LoVo (cell line): ENCODE data around the gene VAV3.
"Not testable (repeated sequence)": the region's sequence is repeated elsewhere in the genome, so short reads cannot be mapped to it uniquely, and the experiment has no call there.

Experiments used
- DNase-seq: peaks from one replicate; pipeline ENCODE4 v3.0.0-alpha.2; 2016; ENCODE audit warnings: low spot score

Gene VAV3

DNA sequence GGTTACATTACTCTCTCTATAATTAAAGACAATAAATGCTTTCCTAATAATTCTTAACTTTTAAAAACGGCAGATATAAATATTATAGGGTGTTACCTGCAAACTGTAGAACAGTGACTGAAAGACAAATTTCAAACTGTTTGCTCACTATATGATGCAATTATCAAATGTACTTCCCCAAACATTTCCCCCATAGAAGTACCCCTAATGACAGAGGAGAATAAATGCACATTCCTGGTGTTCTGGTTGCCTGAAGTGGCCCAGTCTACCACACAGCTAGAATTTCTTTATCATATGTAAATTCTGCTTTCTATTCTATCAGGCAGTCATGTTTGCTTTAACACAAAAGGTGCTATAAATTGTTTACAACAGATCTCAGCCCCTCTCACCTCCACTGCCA is 70.4 kb downstream of the VAV3 start:
- no peak for DNase-seq

DNA sequence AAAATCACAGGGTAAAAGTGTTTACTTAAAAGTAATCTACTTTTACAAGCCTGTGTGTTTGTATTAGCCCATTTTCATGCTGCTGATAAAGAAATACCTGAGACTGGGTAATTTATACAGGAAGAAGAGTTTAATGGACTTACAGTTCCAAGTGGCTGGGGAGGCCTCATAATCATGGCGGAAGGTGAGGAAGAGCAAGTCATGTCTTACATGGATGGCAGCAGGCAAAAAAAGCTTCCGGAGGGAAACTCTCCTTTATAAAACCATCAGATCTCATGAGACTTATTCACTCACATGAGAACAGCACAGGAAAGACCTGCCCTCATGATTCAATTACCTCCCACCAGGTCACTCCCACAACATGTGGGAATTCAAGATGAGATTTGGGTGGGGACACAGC is 71.6 kb downstream of the VAV3 start:
- not testable (repeated sequence) for DNase-seq

DNA sequence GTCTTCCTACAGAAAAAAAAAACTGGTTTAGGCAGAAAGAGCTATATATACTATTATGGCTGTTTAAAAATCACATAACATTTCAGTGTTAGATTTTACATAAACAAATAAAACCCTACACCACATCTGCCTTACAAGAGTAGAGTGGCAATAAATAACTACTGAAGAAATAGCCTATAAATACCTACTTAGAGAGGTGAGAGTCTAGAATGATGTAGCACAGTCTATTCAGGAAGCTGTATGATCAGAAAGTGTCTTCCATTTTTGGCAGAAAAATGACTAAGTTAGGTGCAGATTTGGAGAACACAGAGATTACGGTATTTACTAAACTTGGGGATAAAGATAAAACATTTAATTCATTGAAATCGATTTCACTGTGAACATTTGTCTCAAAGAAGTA is 75.5 kb downstream of the VAV3 start:
- no peak for DNase-seq

DNA sequence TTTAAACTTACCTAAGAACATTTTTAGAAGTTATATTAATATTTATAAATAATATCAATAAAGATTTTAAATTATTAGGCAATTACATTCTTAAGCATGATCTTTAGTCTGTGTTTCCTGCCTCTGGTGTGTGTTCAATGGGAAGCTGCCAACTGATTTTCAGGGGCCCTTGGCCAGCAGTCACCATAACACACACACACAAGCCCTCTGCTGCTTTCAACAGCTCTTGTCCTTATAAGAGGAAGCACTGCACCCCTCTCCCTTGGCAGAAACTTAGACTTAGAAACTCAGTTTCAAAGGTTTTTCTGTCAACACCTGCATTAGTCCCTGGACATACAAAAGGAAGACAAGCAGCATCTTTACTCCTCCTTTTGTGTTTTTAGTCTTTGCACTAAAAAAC is 81.4 kb downstream of the VAV3 start:
- DNase-seq = no peak

DNA sequence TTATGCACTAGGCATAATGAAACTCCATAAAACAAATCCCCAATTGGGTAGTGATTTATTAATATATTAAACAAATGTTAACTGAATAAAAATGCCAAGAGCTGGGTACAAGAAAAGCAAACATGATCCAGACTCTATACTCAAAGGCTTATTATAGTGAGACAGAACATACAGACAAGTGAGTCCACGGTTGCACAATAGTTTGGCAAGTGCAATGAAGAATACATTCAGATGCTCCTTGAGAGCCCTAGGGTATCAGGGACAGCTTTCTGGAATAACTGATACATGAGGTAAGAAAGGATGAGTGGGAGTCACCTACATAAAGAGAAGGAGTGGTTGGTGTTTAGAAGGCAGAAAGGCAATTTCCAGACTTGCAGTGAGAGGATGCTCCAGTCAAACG is 85.1 kb downstream of the VAV3 start:
- no peak for DNase-seq

DNA sequence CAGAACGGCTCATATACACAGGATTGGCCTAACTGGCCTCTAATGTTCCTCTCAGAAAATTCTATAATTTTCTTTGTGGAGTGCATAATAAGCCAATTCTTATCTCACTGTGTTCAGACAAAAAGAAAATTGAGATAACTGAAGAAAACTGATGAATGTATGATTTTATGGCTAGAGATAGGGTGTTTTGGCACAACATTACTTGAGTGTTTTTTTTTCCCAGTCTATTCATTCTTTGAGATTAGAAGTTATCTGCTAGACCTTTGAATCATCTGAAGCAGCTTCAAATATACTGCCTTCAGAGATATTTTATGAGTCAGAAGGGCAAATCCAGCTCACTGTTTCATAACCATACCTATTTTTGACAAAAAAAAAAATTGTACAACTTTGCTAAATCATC is 85.6 kb downstream of the VAV3 start:
- DNase-seq = no peak

DNA sequence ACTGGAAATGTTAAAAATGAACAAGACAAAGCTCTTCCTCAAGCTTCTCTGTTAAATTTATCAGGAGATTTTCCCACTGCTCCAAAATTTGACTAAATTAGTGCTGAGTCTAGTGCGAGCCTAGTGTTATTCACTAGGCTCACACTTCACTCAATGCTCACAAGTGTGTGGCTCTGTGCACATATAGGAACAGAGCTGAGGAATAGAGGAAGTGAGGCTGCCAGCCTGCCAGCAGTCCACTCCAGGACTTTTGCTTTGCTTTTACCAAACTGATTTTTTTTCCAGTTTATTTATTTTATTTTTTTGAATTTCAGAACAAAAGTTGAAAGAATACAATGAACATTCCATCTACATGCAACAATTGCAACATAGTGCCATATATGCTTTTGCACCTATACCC is 87.2 kb downstream of the VAV3 start:
- no peak for DNase-seq

DNA sequence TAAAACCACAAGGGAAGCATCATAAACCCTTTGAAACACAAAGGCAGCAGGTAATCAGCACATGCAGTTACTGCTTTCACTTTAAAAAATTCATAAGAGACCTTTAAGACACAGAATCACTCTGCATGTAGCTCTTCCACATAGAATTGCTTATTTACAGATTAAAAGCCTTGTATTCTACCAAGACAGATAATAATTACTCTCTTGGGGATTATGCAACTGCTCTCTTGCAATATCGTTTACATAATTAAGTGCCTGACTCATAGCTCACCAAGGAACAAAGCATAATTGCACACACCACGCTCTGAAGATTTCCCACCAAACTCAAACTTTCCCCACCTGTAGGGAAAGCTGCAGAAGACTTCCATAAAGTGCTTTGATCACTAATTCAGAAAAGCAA is 87.9 kb downstream of the VAV3 start:
- DNase-seq = no peak

DNA sequence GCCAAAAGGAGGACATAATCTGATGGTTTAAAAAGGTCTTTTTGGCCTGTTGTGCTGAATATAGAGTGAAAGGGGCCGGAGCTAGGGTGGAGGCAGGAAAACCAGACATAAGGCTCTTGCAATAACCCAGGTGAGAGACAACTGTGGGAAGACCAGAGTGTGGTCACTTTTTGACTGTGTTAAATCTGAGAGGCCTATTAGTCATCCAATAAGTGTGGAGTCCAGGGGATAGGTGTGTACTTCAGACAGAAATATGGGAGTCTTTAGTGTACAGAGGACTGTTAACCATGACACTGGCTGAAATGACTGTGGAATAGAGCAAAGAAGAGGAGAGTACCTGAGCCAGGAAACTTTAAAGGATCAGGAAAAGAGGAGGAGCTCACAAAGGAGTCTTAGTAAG is 89.3 kb downstream of the VAV3 start:
- DNase-seq = no peak

DNA sequence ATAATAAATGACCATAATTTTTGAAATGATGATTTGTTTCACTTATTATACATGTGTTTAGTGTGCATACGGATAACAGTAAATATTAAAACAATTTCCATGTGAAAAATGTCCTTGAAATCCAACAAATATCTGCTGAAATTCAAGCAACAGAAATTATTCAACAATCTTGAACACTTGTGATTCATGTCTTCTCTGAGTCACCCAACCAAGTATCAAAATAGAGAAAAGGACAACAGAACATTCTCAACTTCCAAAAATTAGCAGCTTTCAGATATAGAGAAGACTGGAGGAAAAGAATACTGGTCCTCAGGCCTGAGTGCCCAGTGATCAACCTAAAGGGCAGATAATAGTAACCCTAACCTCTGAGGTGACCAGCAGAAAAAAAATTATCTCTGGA is 90.8 kb downstream of the VAV3 start:
- DNase-seq = no peak

DNA sequence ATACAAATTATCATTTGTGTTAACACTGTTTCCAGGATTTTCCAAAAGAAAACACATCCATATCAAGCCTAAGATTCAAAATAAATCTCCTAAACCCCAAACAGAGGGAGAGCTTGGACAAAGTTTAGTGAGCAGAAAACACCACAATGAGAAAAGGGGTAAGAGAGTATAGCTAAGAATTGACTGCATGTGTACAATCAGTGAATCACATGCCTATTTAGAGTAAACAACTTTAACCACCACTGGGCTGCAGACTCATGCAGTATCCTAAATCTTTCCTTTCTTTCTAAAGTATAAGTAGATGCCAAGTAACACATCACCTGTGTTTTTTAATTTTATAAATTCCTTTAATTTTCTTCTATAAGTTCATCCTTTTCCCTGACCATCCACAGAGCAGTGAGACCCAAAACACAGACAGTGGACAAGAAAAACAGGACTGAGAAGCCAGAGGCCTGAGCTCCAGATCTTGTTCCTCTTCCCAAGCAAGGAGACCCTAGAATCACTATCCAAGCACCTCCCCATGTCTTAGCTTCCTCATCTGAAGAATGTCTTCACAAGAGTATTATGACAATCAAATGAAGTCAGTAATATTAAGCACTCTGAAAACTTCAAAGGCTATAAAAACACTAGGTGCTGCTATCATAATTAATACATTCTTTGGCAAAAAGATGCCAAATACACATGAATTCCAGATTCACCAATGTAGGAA is 93.1 kb downstream of the VAV3 start:
- no peak for DNase-seq

DNA sequence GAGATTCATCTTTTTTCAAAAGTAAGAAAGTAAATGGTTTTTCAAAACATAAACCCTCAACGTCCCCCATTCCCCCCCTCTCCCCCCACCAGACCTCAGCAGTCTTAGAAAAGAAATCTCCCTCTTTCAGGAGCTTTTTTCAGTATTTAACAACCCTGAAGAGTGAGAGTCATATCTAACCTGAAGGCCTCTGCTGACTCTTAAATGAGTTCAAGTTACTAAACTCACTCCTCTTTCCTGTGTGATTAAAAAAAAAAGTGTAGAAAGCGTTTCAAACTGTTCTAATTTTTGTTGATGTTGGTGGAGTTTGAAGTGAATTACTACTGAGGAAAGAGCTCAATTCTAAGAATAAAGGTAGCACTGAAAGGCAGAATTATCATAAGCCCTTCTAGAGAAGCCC is 93.7 kb downstream of the VAV3 start:
- DNase-seq = no peak

DNA sequence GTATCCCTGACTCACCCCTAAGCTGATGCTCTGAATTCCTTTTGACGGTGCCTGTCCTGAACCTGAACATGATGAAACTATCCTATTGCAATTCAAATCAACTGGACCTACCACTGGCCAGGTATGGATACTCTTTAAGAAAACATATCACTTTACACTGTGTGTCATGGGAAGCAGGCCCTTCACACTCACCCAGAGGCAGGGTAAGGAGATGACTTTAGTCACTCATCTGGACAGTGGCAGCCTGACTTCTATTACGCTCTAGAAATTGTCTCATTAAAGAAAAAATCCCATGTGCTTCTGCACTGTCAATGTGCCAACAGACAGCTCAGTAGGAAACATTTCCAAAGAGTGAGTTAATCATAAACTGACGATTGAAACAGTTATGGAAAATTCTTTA is 94.3 kb downstream of the VAV3 start:
- DNase-seq = no peak

DNA sequence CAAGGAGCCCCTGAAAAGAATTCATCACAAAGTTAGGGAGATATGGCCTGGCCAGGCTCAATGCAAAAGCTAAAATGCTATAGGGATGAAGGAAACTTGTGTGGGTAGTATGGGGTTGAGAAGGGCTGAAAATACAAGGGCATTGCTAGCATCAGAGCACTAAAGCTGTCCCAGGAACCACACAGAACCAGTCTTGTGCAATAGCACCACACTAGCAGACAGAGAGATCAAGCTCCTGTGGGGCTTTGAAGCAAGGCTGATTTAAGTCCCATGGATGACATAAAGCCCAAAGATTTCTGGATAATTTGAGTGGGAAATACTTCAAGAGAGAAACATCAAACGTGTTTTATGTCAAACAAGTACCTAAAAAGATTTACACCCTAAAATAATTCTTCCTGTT is 97.1 kb downstream of the VAV3 start:
- no peak for DNase-seq

DNA sequence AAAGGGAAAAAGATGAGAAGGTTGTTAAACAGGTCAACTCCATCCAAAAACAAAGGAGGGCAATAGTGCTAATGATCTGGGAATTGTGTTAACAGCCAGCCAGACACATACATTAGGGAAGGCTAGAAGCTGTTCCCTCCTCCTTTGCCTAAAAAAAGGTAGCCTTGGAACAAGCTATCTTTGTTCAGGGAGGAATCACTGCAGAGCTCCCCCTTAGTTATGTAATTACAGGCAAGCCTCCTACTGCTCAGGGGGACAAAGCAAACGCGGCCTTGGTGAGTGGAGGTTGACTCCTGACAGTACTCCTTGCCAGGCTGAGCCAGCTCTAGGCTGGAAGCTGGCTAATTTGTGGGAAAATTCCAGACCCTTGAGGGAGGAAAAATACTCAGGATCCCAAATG is 97.6 kb downstream of the VAV3 start:
- DNase-seq = no peak

DNA sequence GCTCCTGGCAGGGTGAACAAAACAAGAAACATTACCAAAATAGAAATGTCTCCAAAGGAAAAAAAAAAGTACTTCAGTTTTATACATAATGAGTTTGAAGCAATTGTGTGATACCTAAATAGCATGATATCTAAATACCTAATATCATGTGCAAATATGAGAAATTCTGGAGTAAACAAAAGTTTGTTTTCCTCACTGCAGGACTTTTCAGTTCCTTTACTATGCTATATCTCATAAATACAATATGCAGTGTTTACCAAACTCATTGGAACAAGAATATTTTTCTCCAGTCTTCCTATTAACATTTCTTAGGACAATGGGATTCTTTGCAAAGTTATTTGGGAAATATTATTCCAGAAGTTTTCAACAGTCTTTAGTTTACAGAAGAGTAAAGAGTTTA is 98.1 kb downstream of the VAV3 start:
- DNase-seq = no peak

DNA sequence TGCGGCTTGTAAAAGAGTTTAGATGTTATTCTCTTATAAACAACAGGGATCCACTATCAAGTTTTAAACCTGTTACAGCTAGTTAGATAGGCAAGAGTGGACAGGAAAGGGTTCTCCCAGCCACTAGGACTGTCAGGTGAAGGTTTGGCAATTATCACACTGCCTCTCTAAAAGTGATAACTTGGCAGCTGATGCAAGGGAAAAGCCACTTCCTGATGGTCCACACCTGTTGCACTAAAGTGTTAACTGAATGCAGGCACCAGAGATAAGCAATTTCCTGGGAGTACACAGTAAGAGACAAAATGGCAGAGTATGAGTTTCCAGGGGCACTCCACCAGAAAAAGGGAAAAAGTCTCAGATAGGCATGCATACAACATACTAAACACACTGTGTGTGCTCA is 99.4 kb downstream of the VAV3 start:
- DNase-seq = no peak

DNA sequence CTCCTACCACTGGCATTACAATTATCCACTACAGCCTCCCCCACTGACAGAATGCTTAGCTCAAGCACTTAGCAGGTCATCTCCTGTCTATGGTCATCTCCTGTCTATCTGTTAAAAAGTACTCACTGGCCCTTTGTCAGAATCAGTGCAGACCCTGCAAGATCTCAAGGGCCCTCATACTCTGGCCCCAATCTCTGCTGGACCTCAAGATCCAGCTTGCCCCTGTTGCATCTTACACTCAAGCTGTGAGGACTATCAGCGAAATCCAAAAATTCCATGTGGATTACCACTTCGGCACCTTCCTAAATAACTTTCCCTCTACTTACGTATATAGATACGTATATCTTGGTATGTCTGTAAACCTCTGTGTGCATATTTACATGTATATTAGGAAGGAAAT is 101.6 kb downstream of the VAV3 start:
- DNase-seq = no peak

DNA sequence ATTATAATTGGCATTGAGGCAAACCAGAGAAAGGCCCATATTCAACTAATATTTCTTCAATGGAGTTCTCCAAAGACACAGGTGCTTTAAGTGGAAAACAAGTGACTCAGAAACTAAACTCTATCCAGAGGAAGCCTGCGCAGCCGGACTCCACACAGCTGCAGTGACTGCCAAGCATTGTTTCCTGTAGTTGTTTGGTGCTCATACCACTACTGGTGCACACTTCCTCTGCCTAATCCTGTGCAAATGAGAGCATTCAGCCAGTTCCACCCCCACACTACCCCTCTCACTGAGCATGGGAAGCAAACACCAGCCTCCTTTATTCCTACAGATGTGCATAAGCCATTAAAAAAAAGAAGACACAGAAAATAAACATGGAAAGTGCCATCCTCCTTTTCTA is 102.9 kb downstream of the VAV3 start:
- no peak for DNase-seq

DNA sequence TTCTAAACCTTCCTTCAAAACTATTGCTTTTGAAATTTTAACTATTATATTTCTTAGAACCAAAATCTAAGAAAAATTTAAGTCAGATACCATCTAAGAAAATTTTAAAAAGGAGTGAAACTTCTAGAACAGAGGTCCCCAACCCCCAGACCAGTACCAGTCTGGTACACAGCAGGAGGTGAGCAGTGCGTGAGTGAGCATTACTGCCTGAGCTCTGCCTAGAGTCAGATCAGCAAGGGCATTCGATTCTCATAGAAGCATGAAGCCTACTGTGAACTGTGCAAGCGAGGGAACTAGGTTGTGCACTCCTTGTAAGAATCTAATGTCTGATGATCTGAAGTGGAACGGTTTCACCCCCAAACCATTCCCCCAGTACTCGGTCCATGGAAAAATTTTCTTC is 106.7 kb downstream of the VAV3 start:
- DNase-seq = no peak

DNA sequence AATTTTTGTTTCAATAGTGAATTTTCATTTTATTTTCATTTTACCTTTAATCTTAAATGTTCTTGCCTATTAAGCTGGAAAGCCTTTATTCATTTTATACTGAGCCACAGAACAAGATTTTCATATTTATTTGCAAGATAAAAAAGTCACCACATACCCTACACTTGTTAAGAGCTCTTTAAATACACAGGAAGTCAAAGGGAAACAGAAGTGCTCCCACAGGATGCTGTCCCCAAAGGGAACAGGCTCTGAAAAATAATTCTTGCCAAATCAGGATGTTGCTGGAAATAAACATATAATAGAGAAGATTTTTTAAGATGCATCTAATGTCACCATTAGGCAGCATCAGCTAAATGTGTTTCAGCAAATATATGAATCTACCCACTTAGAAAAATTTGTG is 113.6 kb downstream of the VAV3 start:
- no peak for DNase-seq

DNA sequence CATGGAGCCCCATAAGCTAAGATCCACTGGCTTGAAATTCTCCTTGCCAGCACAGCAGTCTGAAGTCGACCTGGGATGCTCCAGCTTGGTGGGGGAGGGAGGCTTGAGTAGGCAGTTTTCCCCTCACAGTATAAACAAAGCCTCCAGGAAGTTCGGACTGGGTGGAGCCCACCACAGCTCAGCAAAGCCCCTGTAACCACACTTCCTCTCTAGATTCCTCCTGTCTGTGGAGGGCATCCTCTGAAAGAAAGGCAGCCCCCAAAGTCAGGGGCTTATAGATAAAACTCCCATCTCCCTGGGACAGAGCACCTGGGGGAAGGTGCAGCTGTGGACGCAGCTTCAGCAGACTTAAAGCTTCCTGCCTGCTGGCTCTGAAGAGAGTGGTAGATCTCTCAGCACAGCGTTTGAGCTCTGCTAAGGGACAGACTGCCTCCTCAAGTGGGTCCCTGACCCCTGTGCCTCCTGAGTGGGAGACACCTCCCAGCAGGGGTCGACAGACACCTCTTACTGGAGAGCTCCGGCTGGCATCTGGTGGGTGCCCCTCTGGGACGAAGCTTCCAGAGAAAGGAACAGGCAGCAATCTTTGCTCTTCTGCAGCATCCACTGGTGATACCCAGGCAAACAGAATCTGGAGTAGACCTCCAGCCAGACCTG is 120.3 kb downstream of the VAV3 start:
- DNase-seq = not testable (repeated sequence)

DNA sequence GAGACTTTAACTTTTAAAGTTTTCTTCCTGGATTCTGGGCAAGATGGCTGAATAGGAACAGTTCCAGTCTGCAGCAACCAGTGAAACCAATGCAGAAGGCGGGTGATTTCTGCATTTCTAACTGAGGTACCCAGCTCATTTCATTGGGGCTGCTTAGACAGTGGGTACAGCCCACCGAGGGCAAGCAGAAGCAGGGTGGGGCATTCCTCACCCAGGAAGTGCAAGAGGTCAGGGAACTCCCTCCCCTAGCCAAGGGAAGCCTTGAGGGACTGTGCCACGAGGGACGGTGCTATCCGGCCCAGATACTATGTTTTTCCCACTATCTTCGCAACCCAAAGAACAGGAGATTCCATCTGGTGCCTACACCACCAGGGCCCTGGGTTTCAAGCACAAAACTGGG is 121.0 kb downstream of the VAV3 start:
- DNase-seq = no peak

DNA sequence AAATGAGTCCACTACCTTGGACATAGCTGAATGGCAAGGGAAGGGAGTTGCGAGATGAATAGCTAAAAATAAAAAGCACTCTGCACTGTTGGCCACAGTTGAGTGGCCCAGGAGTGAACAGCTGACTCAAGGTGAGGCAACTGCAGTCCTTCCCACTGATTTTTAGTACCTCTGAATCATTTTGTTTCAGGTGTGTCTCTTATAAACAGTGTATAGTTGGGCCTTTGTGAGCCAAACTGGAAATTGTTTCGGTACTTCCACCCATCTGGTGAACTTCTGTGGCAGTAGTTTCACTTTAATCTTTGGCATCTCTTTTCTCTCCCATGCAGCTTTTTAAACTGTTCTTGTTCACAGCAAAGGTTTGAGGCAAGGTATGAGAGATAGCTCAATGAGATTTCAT is 122.7 kb downstream of the VAV3 start:
- no peak for DNase-seq
